Islet precursor cell (in vitro differentiated cells): Measurements from ENCODE around the gene KCTD12.

Source experiments
- DNase-seq: peaks from one replicate; pipeline ENCODE4 v3.0.0-alpha.2; 2018

Gene KCTD12

GRCh38 chr13:76886005-76886291, 257 bp downstream of the KCTD12 start:
- no peak for DNase-seq

GRCh38 chr13:76885203-76886004, 801 bp downstream of the KCTD12 start:
- peak; percentile 83 for DNase-seq

DNA sequence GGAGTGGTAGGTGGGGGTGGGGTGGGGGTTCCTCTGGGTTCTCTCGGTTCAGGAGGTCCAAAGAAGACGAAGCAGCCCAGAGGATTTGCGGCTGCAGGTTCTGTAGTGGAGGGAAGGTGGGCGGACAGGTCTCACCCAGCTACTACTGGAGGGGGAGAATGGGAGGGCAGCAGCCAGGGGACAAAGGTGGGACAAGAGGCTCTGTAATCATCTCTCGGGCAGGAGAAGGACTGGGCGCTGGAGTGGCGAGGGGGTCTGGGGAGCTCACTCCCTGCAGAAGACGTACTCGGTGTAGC, 1.4 kb downstream of the KCTD12 start:
- no peak for DNase-seq

- DNase-seq, result peak; percentile 79
These were observed 1.9 kb downstream of the KCTD12 start for GRCh38 chr13:76884186-76884906.

GRCh38 chr13:76883236-76883635, 3.0 kb downstream of the KCTD12 start:
- no peak for DNase-seq

DNA sequence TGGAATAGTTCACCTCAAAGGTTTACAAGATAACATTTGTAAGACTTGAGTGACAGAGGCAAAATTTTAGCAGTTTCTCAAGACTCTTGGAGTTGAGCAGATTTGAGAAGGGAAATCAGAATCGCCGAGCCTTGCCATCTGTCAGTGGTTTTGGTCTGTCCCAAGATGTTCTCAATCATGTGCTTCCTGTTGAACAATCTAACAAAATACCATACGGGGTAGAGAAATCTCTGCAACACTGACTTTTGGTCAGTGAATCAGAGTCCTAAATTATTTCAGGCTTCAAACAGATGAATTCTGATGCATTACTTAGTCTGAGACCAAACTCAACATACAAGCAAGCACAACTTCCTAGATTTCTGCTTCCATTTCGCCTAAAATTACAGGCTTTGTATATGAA, 3.8 kb downstream of the KCTD12 start:
- DNase-seq, result no peak

GRCh38 chr13:76879883-76880270, 6.3 kb downstream of the KCTD12 start:
- no peak for DNase-seq

- no peak for DNase-seq
These were observed 6.9 kb downstream of the KCTD12 start for GRCh38 chr13:76879203-76879882.

GRCh38 chr13:76878043-76878442, 8.2 kb downstream of the KCTD12 start:
- DNase-seq, result no peak

GRCh38 chr13:76875271-76875815, 10.9 kb downstream of the KCTD12 start:
- no peak for DNase-seq

- no peak for DNase-seq
These were observed 11.7 kb downstream of the KCTD12 start for GRCh38 chr13:76874479-76874878.

DNA sequence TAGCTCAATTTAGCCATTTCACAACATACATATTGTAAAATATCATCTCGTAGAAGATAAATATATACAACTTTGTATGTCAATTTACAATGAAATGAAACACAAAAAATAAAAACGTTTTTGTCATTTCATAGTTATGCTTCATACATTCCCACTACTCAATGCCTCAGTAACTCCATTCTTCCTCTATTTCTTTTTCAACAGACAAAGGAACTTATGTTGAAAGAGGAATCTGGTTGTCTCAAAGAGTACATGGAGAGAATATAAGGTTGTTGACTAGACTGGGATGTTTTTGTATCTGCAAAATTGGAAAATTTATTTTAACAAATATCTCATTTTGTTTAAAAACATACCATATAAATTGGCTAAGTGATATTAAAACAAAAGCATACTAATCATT, 12.8 kb downstream of the KCTD12 start:
- DNase-seq, result no peak

GRCh38 chr13:76872675-76873074, 13.5 kb downstream of the KCTD12 start:
- no peak for DNase-seq

GRCh38 chr13:76871432-76871831, 14.8 kb downstream of the KCTD12 start:
- no peak for DNase-seq

DNA sequence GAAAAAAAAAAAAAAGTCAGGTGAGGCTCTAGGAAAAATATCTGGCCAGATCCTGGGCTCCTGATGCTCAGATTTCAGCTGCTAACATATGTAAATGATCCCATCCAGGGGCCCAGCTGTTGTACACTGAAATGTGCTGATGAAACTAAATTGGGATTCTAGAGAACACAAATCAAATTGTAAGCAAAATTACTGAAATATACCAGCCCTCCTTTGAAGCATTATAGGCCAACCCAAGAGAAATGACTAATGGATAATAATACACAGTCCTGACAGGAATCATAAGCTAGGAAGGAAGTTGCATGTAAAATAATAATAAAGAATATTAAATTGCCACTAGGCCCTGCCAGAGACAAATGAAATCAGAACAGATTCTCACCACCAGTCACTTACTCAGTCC, 17.8 kb downstream of the KCTD12 start:
- DNase-seq, result no peak

DNA sequence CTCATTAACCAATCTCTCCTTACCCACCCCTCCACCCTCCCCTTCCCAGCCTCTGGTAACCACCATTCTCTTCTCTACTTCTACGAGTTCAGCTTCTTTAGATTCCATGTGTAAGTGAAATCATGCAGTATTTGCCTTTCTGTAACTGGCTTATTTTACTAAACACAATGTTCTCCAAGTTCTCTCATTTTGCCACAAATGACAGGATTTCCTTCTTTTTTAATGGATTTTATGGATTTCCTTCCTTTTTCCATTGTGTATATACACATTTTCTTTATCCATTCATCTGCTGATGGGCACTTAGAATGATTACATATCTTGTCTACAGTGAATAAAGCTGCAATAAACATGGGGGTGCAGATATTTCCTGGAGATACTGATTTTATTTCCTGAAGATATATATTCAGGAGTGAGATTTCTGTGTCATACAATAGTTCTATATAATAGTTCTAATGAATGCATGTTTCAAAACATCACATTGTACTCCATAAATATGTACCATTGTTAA, 20.2 kb downstream of the KCTD12 start:
- no peak for DNase-seq

GRCh38 chr13:76865109-76865508, 21.1 kb downstream of the KCTD12 start:
- DNase-seq, result no peak

DNA sequence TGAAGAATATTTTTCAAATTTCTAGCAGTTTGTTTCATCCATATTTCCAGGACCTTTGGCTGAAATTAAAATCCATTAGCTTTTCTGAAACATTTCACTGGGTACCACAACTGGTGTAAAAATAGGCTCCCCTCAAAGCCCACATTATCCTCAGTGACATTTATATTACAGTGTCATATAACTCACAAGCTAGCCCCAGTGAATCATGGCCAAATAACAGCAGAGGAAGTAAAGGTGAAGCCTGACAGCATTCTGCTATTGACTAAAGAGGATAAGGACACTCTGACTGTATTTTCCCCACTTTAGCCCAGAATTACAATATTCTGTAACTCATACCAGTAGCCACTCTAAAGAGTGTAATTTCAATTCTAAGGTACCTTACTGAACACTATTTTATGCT, 21.9 kb downstream of the KCTD12 start:
- DNase-seq, result no peak

GRCh38 chr13:76863022-76863421, 23.2 kb downstream of the KCTD12 start:
- DNase-seq, result no peak

DNA sequence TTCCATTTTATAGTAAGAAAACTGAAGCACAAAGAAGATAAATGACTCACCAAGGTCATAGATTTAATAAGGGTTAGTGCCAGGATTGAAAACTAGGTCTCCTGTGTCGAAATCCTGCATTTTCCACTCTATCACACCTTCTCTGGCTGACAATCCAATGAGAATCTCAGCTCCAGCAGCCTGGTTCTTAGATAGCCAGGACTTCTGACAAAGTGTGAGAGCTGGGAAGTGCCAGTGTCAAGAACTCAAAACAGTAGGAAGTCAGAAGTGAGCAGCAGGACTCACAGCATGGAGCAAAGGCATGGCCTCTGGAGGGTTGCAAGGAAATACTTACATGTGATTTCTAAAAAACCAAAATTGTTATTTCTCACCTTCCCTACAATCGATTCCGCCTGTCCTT, 24.3 kb downstream of the KCTD12 start:
- DNase-seq, result no peak

- no peak for DNase-seq
These were observed 25.5 kb downstream of the KCTD12 start for GRCh38 chr13:76860706-76861105.

GRCh38 chr13:76854894-76855293, 31.3 kb downstream of the KCTD12 start:
- no peak for DNase-seq

DNA sequence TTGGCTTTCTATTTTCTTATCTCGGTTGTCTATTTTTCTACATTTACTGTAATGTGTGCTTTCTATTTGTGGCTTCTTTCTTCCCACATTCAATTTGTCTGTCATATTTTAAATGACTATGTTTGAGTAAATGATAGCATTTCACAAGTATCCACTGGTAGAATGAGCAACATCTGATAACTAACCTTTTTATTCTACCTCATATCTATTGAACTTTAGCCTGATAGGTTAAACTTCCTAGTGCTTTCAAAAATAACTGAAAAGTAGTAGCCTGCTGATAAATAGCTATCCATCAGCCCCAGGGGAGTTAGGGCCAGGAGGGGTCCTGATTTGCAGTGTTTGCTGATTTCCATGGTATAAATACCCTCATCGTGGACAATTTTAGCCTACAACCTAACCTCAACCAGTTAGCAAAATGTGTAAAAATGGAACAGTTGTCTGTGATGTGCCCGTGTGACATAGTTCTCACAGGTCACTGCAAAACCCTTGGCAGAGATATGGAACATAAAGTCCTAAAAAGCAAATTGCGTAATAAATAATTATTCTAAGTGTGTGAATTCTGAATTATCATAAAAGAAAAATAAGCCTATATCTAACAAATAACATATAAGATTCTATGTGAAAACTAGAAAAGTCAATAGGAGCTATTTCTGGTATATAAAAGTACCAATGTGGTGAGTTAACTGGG, 32.1 kb downstream of the KCTD12 start:
- no peak for DNase-seq
